HepG2 (cell line): Measurements from ENCODE around the gene KIF26B. TPM values are rescaled to one million over a fixed set of nuclear protein-coding genes. Genes with fewer than 3 reads are reported as not detected.

Source experiments
- ATAC-seq: fragments of 200-7000 bp; cut with Tn5 transposase; 3 replicates; pipeline ENCODE4 v1.9.1; 2020; ENCODE audit warnings: mild to moderate bottlenecking, moderate library complexity
- BruUV-seq: library from RNA; stranded (reverse); fragments of 400-500 nt; replicated peaks from 2 replicates; lab custom pipeline; 2021; lab: Mats Ljungman, UMichigan
- CTCF ChIA-PET: fragments of 300-600 bp; formaldehyde crosslinking; extraction: SDS; loops from one replicate; lab custom pipeline; 2021; ENCODE audit warnings: low total read pairs, inconsistent platforms, low intra/inter-chr PET ratio; lab: Yijun Ruan, JAX
- POLR2A ChIA-PET: fragments of 350-600 bp; sonication (Branson Sonifier 250); formaldehyde crosslinking; loops from one replicate; lab custom pipeline; 2020; ENCODE audit warnings: antibody characterized with exemption, inconsistent platforms; lab: Yijun Ruan, JAX
- DNase-seq: peaks from one replicate; pipeline ENCODE4 v3.0.0-alpha.2; 2015; ENCODE audit warnings: low spot score
- FAIRE-seq: peaks from 3 replicates; lab custom pipeline; 2011; peaks lifted over from hg19 to GRCh38; lab: Jason Lieb, UNC
- H2AFZ ChIP-seq: one replicate; pipeline ENCODE4 v1.6.1; 2011; ENCODE audit warnings: low read length, inconsistent platforms
- H3K27ac ChIP-seq: fragments of 300-600 bp; 3 replicates; pipeline ENCODE4 v1.8.0; 2011; ENCODE audit warnings: mixed run types, mild to moderate bottlenecking, mixed read lengths, low read length, inconsistent platforms; ENCODE audit not compliant: insufficient read depth; ENCODE audit errors: extremely low read length
- H3K27me3 ChIP-seq, 2 experiments: fragments of 200-600 bp in 1 of 2; 2 replicates in 1 of 2; 3 replicates in 1 of 2; pipeline versions ENCODE4 v1.6.0 to v1.8.0; 2011; ENCODE audit warnings: low read length in 2 of 2, mild to moderate bottlenecking in 2 of 2, moderate library complexity in 2 of 2, inconsistent platforms in 1 of 2; ENCODE audit not compliant: insufficient read depth in 2 of 2, control insufficient read depth in 1 of 2
- H3K36me3 ChIP-seq, 2 experiments: fragments of 200-600 bp in 1 of 2; replicated peaks in 1 of 2; 2 replicates in 1 of 2; 3 replicates in 1 of 2; pipeline versions ENCODE4 v1.5.1 to v1.8.0; 2011; ENCODE audit warnings: low read length in 2 of 2, inconsistent platforms in 1 of 2; ENCODE audit not compliant: insufficient read depth in 2 of 2, control insufficient read depth in 1 of 2
- H3K4me1 ChIP-seq: 2 replicates; pipeline ENCODE4 v1.5.1; 2012; ENCODE audit warnings: low read length, inconsistent platforms; ENCODE audit not compliant: insufficient read depth
- H3K4me2 ChIP-seq: 2 replicates; pipeline ENCODE4 v1.6.0; 2011; ENCODE audit warnings: low read depth, low read length, inconsistent platforms
- H3K4me3 ChIP-seq, 3 experiments: fragments of 200-600 bp in 1 of 3; sonication (generic), shearing (Covaris generic) in 1 of 3; replicated peaks in 1 of 3; 2 replicates each; pipeline ENCODE4 v1.5.1; 2011 to 2016; ENCODE audit warnings: low read length in 3 of 3, inconsistent platforms in 2 of 3, low read depth in 2 of 3, mild to moderate bottlenecking in 2 of 3, control low read depth in 1 of 3, mixed read lengths in 1 of 3; ENCODE audit not compliant: insufficient read depth in 1 of 3
- H3K79me2 ChIP-seq: one replicate; pipeline ENCODE4 v1.6.1; 2011; ENCODE audit warnings: low read length, inconsistent platforms; ENCODE audit not compliant: insufficient read depth
- H3K9ac ChIP-seq: 2 replicates; pipeline ENCODE4 v1.6.0; 2011; ENCODE audit warnings: mild to moderate bottlenecking, low read depth, low read length, inconsistent platforms; ENCODE audit not compliant: insufficient read depth
- H3K9me3 ChIP-seq: 2 replicates; pipeline ENCODE4 v1.5.1; 2012; ENCODE audit warnings: mild to moderate bottlenecking, low read length
- H4K20me1 ChIP-seq: 2 replicates; pipeline ENCODE4 v1.6.0; 2011; ENCODE audit warnings: inconsistent platforms, mild to moderate bottlenecking, low read length, moderate library complexity; ENCODE audit not compliant: insufficient read depth
- GABPA ChIP-seq, 2 experiments: IDR thresholded peaks; 2 replicates each; pipeline ENCODE4 v1.6.1; 2011 to 2016; ENCODE audit warnings: low read depth in 2 of 2, low read length in 1 of 2, missing biosample characterization in 1 of 2, missing genetic modification characterization in 1 of 2
- KLF12 ChIP-seq: sonication (generic); formaldehyde crosslinking; IDR thresholded peaks from 2 replicates; pipeline ENCODE4 v1.4.0; 2020; ENCODE audit warnings: missing genetic modification reagents, borderline replicate concordance
- MEIS1 ChIP-seq: sonication (generic); formaldehyde crosslinking; IDR thresholded peaks from 2 replicates; pipeline ENCODE4 v1.9.0; 2021; ENCODE audit warnings: mild to moderate bottlenecking, missing genetic modification reagents, moderate library complexity, borderline replicate concordance
- PBX3 ChIP-seq: sonication (generic); formaldehyde crosslinking; IDR thresholded peaks from 2 replicates; pipeline ENCODE4 v1.8.1; 2023; ENCODE audit warnings: missing genetic modification reagents, inconsistent platforms, borderline replicate concordance
- PHF20 ChIP-seq: sonication (generic); formaldehyde crosslinking; IDR thresholded peaks from 2 replicates; pipeline ENCODE4 v1.5.0; 2020; ENCODE audit warnings: mild to moderate bottlenecking, missing genetic modification reagents
- SIX4 ChIP-seq: sonication (generic); formaldehyde crosslinking; IDR thresholded peaks from 2 replicates; pipeline ENCODE4 v1.4.0; 2020; ENCODE audit warnings: missing genetic modification reagents
- SMC3 ChIP-seq: IDR thresholded peaks from 2 replicates; pipeline ENCODE4 v1.6.1; 2011; ENCODE audit warnings: low read length, improper control_type of control experiment
- TCF7L2 ChIP-seq: IDR thresholded peaks from 2 replicates; pipeline ENCODE4 v1.6.1; 2011; ENCODE audit warnings: mild to moderate bottlenecking, low read depth, low read length, moderate library complexity
- ZBTB37 ChIP-seq: sonication (generic); formaldehyde crosslinking; IDR thresholded peaks from 2 replicates; pipeline ENCODE4 v1.4.0; 2020; ENCODE audit warnings: mild to moderate bottlenecking, missing genetic modification reagents
- ZNF282 ChIP-seq: fragments of 450-650 bp; IDR thresholded peaks from 2 replicates; pipeline ENCODE4 v1.6.1; 2018; ENCODE audit not compliant: partially characterized antibody
- ZNF614 ChIP-seq: IDR thresholded peaks from 2 replicates; pipeline ENCODE4 v1.6.1; 2018; ENCODE audit warnings: missing biosample characterization, missing genetic modification reagents, inconsistent platforms, borderline replicate concordance
- ZSCAN29 ChIP-seq: sonication (generic); formaldehyde crosslinking; conservative IDR thresholded peaks from 2 replicates; pipeline ENCODE4 v1.4.0; 2020; ENCODE audit warnings: mild to moderate bottlenecking, missing genetic modification reagents
- WGBS: methylation state at CpG from one replicate; pipeline ENCODE4 v1.1.6; 2017; ENCODE audit warnings: low lambda C conversion rate; 5-methylcytosine and 5-hydroxymethylcytosine counted together
- in situ Hi-C: cut with HindIII; loops from 2 replicates; pipeline ENCODE4 v1.10.0; 2017; ENCODE audit warnings: low pct_unique_long_range_greater_than_20kb; ENCODE audit not compliant: extremely low pct_ligation_motif_present
- intact Hi-C: fragments of 100-400 bp; cut with micrococcal nuclease; formaldehyde crosslinking; loops from one replicate; pipeline ENCODE4 v1.10.0; 2022; ENCODE audit not compliant: unreplicated experiment
- polyA plus RNA-seq, 8 experiments: library from polyadenylated mRNA; depleted of rRNA in 3 of 8; stranded (reverse) in 7 of 8; unstranded in 1 of 8; fragments of >200 nt; fragmentation: Illumina TruSeq in 4 of 8; extraction: Trizol in 4 of 8; gene quantifications; 2 replicates each; pipeline versions ENCODE4 v1.2.1 to v1.2.3, GENCODE V29; 2011 to 2016; ENCODE audit warnings: low read depth in 4 of 8, missing spikeins in 1 of 8, mixed read lengths in 1 of 8; ENCODE audit not compliant: insufficient read depth in 1 of 8
- total RNA-seq, 5 experiments: library from RNA; depleted of rRNA; stranded (reverse); fragments of >200 nt; fragmentation: Illumina TruSeq; extraction: Trizol; gene quantifications; 2 replicates each; pipeline ENCODE4 v1.2.3, GENCODE V29; 2016; ENCODE audit warnings: low read depth in 1 of 5
- TF ChIP-seq, protein P1 (sequence below): IDR thresholded peaks from 2 replicates; pipeline ENCODE4 v1.6.1; 2016; ENCODE audit warnings: low read depth, missing genetic modification reagents, missing compliant biosample characterization
- TF ChIP-seq, protein P2 (sequence below): sonication (generic); formaldehyde crosslinking; IDR thresholded peaks from 2 replicates; pipeline ENCODE4 v1.4.0; 2020; ENCODE audit warnings: missing genetic modification reagents

Gene KIF26B
- total and polyA plus RNA-seq, 2 of the 13 experiments (the other 11 are each of a cell fraction or from before 2014, with no cell fraction given) = 0.08 to 0.09 TPM

DNA sequence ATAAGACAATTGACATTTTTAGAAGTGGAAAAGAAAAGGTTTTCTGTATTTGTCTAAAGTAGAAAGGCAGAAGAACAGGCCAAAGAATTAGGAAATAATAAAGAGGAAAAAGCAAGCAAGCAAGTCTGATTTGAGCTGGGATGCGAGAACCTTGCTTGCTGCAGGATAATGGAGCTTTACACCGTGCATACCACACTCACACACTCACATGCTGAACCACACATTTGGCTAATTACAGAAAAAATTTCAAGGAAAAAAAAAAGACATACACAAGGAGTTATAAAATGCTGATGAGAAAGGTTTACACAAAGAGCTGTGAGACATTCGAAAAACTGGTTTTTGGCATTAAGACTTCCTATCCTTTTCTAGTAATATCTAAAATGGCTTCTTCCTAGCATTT is 593.9 kb downstream of the KIF26B start:
- Histone ChIP-seq H3K36me3 (no peaks in the 10 kb centered on the region), H4K20me1 (no peaks in the 10 kb centered on the region), H3K4me1 (no peaks in the 10 kb centered on the region), H3K27me3 (no peaks in the 10 kb centered on the region), H3K79me2 (no peaks in the 10 kb centered on the region), H3K27ac (no peak overlapping the region), H3K9ac (no peak overlapping the region), H2AFZ (no peak overlapping the region), H3K4me2 (no peak overlapping the region), H3K9me3 (no peaks in the 10 kb centered on the region), H3K4me3 (no peak overlapping the region)
- CTCF ChIA-PET = no interaction called here
- WGBS = 93% methylated on average over 3 of the region's 3 CpGs
- POLR2A ChIA-PET = no interaction called here
- intact Hi-C loops = no loop called here
- BruUV-seq = no TSS peak
- FAIRE-seq (no peak), DNase-seq (no peak), ATAC-seq (no peak)
- TF ChIP-seq PHF20 (CRISPR knock-in tag) = no peak
- TF ChIP-seq SIX4 (CRISPR knock-in tag) = no peak
- TF ChIP-seq ZBTB37 (CRISPR knock-in tag) = no peak
- TF ChIP-seq KLF12 (CRISPR knock-in tag) = no peak
- no peak for TF ChIP-seq ZSCAN29 (CRISPR knock-in tag)
- TF ChIP-seq, protein P1, sequence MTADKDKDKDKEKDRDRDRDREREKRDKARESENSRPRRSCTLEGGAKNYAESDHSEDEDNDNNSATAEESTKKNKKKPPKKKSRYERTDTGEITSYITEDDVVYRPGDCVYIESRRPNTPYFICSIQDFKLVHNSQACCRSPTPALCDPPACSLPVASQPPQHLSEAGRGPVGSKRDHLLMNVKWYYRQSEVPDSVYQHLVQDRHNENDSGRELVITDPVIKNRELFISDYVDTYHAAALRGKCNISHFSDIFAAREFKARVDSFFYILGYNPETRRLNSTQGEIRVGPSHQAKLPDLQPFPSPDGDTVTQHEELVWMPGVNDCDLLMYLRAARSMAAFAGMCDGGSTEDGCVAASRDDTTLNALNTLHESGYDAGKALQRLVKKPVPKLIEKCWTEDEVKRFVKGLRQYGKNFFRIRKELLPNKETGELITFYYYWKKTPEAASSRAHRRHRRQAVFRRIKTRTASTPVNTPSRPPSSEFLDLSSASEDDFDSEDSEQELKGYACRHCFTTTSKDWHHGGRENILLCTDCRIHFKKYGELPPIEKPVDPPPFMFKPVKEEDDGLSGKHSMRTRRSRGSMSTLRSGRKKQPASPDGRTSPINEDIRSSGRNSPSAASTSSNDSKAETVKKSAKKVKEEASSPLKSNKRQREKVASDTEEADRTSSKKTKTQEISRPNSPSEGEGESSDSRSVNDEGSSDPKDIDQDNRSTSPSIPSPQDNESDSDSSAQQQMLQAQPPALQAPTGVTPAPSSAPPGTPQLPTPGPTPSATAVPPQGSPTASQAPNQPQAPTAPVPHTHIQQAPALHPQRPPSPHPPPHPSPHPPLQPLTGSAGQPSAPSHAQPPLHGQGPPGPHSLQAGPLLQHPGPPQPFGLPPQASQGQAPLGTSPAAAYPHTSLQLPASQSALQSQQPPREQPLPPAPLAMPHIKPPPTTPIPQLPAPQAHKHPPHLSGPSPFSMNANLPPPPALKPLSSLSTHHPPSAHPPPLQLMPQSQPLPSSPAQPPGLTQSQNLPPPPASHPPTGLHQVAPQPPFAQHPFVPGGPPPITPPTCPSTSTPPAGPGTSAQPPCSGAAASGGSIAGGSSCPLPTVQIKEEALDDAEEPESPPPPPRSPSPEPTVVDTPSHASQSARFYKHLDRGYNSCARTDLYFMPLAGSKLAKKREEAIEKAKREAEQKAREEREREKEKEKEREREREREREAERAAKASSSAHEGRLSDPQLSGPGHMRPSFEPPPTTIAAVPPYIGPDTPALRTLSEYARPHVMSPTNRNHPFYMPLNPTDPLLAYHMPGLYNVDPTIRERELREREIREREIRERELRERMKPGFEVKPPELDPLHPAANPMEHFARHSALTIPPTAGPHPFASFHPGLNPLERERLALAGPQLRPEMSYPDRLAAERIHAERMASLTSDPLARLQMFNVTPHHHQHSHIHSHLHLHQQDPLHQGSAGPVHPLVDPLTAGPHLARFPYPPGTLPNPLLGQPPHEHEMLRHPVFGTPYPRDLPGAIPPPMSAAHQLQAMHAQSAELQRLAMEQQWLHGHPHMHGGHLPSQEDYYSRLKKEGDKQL (CRISPR knock-in tag) = no peak
- no peak for TF ChIP-seq ZNF614 (CRISPR knock-in tag)
- TF ChIP-seq, protein P2, sequence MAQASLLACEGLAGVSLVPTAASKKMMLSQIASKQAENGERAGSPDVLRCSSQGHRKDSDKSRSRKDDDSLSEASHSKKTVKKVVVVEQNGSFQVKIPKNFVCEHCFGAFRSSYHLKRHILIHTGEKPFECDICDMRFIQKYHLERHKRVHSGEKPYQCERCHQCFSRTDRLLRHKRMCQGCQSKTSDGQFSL (CRISPR knock-in tag) = no peak
- no peak for TF ChIP-seq ZNF282
- no peak for TF ChIP-seq GABPA (IDR thresholded peaks at IDR 0.05; ENCODE audit: low read depth, low read length)
- no peak for TF ChIP-seq GABPA (CRISPR knock-in tag; IDR thresholded peaks at IDR 0.05; ENCODE audit: low read depth)
- TF ChIP-seq PBX3 (CRISPR knock-in tag) = no peak
- TF ChIP-seq TCF7L2 = no peak
- no peak for TF ChIP-seq SMC3
- no peak for TF ChIP-seq MEIS1 (CRISPR knock-in tag)
- in situ Hi-C loops = no loop called here
